H9 (cell line): ENCODE data around the gene APOH. TPM values are rescaled to one million over a fixed set of nuclear protein-coding genes. Genes with fewer than 3 reads are reported as not detected.
A peak's percentile ranks its signal among the peaks of the same experiment; 100 is the strongest.

ENCODE experiments used
- DNase-seq: peaks from one replicate; pipeline ENCODE4 v3.0.0-alpha.2; 2017
- H2AFZ ChIP-seq: one replicate; pipeline ENCODE4 v1.6.1; 2013; ENCODE audit warnings: mild to moderate bottlenecking, low read length, control low read depth, moderate library complexity
- H2AK5ac ChIP-seq: 2 replicates; pipeline ENCODE4 v1.6.1; 2013; ENCODE audit warnings: low read length, control low read depth, mixed read lengths; ENCODE audit not compliant: insufficient read length
- H2BK120ac ChIP-seq: one replicate; pipeline ENCODE4 v1.6.1; 2013; ENCODE audit warnings: low read depth, mild to moderate bottlenecking, low read length, control low read depth, inconsistent platforms; ENCODE audit not compliant: poor library complexity, severe bottlenecking
- H2BK12ac ChIP-seq: 2 replicates; pipeline ENCODE4 v1.6.1; 2013; ENCODE audit warnings: low read length, control low read depth, mixed read lengths, low read depth; ENCODE audit not compliant: insufficient read length
- H2BK15ac ChIP-seq: 2 replicates; pipeline ENCODE4 v1.6.1; 2013; ENCODE audit warnings: low read depth, low read length, control low read depth
- H2BK20ac ChIP-seq: one replicate; pipeline ENCODE4 v1.6.1; 2013; ENCODE audit warnings: low read depth, mild to moderate bottlenecking, low read length, control low read depth, inconsistent platforms; ENCODE audit not compliant: poor library complexity, severe bottlenecking
- H2BK5ac ChIP-seq: 2 replicates; pipeline ENCODE4 v1.6.1; 2013; ENCODE audit warnings: low read length, control low read depth, mixed read lengths; ENCODE audit not compliant: insufficient read length
- H3K14ac ChIP-seq: 2 replicates; pipeline ENCODE4 v1.6.1; 2013; ENCODE audit warnings: low read length, control low read depth; ENCODE audit not compliant: insufficient read depth
- H3K18ac ChIP-seq: 2 replicates; pipeline ENCODE4 v1.6.1; 2013; ENCODE audit warnings: low read depth, mild to moderate bottlenecking, mixed read lengths, low read length, control low read depth; ENCODE audit not compliant: insufficient read length
- H3K23ac ChIP-seq: 2 replicates; pipeline ENCODE4 v1.6.1; 2013; ENCODE audit warnings: low read length, control low read depth, mixed read lengths, low read depth; ENCODE audit not compliant: insufficient read length
- H3K23me2 ChIP-seq: 2 replicates; pipeline ENCODE4 v1.6.1; 2013; ENCODE audit warnings: low read depth, mild to moderate bottlenecking, mixed read lengths, low read length, control low read depth; ENCODE audit not compliant: insufficient read length, poor library complexity, severe bottlenecking
- H3K27ac ChIP-seq: 2 replicates; pipeline ENCODE4 v1.5.1; 2013; ENCODE audit warnings: low read length, control low read depth, mixed read lengths, low read depth; ENCODE audit not compliant: insufficient read length
- H3K27me3 ChIP-seq: 2 replicates; pipeline ENCODE4 v1.6.1; 2013; ENCODE audit warnings: low read length, control low read depth, inconsistent platforms; ENCODE audit not compliant: insufficient read depth
- H3K4ac ChIP-seq: 2 replicates; pipeline ENCODE4 v1.6.1; 2013; ENCODE audit warnings: low read depth, mild to moderate bottlenecking, control low read depth, inconsistent platforms, low read length, moderate library complexity
- H3K4me1 ChIP-seq: 2 replicates; pipeline ENCODE4 v1.6.1; 2013; ENCODE audit warnings: low read length, control low read depth, inconsistent platforms; ENCODE audit not compliant: insufficient read depth
- H3K4me2 ChIP-seq: 2 replicates; pipeline ENCODE4 v1.6.1; 2013; ENCODE audit warnings: low read length, control low read depth, mixed read lengths; ENCODE audit not compliant: insufficient read length, insufficient read depth
- H3K56ac ChIP-seq: 2 replicates; pipeline ENCODE4 v1.6.1; 2013; ENCODE audit warnings: low read depth, mild to moderate bottlenecking, mixed read lengths, low read length, control low read depth; ENCODE audit not compliant: insufficient read length
- H3K79me1 ChIP-seq: 2 replicates; pipeline ENCODE4 v1.6.1; 2013; ENCODE audit warnings: low read depth, mild to moderate bottlenecking, moderate library complexity, low read length, control low read depth, inconsistent platforms; ENCODE audit not compliant: insufficient read depth, poor library complexity, severe bottlenecking
- H3K79me2 ChIP-seq: 2 replicates; pipeline ENCODE4 v1.6.1; 2013; ENCODE audit warnings: low read length, control low read depth, inconsistent platforms; ENCODE audit not compliant: insufficient read depth
- H3K9ac ChIP-seq: 2 replicates; pipeline ENCODE4 v1.6.1; 2013; ENCODE audit warnings: low read length, control low read depth, mixed read lengths; ENCODE audit not compliant: insufficient read length; ENCODE audit errors: extremely low read depth
- H3K9me3 ChIP-seq: one replicate; pipeline ENCODE4 v1.6.1; 2013; ENCODE audit warnings: low read depth, low read length, inconsistent platforms; ENCODE audit not compliant: control insufficient read depth
- H3T11ph ChIP-seq: one replicate; pipeline ENCODE4 v1.6.1; 2013; ENCODE audit warnings: mild to moderate bottlenecking, low read length, control low read depth, inconsistent platforms
- H4K20me1 ChIP-seq: one replicate; pipeline ENCODE4 v1.6.1; 2013; ENCODE audit not compliant: control insufficient read depth, insufficient read length, insufficient read depth
- H4K5ac ChIP-seq: 2 replicates; pipeline ENCODE4 v1.6.1; 2013; ENCODE audit warnings: low read depth, mild to moderate bottlenecking, mixed read lengths, low read length, control low read depth; ENCODE audit not compliant: insufficient read length
- H4K8ac ChIP-seq: replicated peaks from 2 replicates; pipeline ENCODE4 v1.6.1; 2013; ENCODE audit warnings: low read length, control low read depth, mixed read lengths, low read depth; ENCODE audit not compliant: insufficient read length
- H4K91ac ChIP-seq: 2 replicates; pipeline ENCODE4 v1.6.1; 2013; ENCODE audit warnings: low read depth, mild to moderate bottlenecking, moderate library complexity, mixed read lengths, low read length, control low read depth; ENCODE audit not compliant: insufficient read length
- H3K27ac Mint-ChIP-seq, 3 experiments: 2 replicates in 2 of 3; 3 replicates in 1 of 3; pipeline ENCODE4 v1.8.0; 2020 to 2021; ENCODE audit warnings: mixed read lengths in 3 of 3, mild to moderate bottlenecking in 1 of 3, moderate library complexity in 1 of 3
- H3K27me3 Mint-ChIP-seq: 2 replicates; pipeline ENCODE4 v1.8.0; 2021; ENCODE audit warnings: low read depth, mild to moderate bottlenecking, moderate library complexity, mixed read lengths
- H3K36me3 Mint-ChIP-seq, 3 experiments: 2 replicates in 2 of 3; 3 replicates in 1 of 3; pipeline ENCODE4 v1.8.0; 2020 to 2021; ENCODE audit warnings: low read depth in 3 of 3, mixed read lengths in 3 of 3; ENCODE audit not compliant: insufficient read depth in 1 of 3
- H3K4me1 Mint-ChIP-seq, 2 experiments: 2 replicates each; pipeline ENCODE4 v1.8.0; 2020; ENCODE audit warnings: mixed read lengths in 2 of 2
- H3K4me3 Mint-ChIP-seq, 2 experiments: 2 replicates in 1 of 2; 3 replicates in 1 of 2; pipeline ENCODE4 v1.8.0; 2020 to 2021; ENCODE audit warnings: mild to moderate bottlenecking in 2 of 2, mixed read lengths in 2 of 2, moderate library complexity in 1 of 2
- H3K9me3 Mint-ChIP-seq, 2 experiments: 2 replicates in 1 of 2; 3 replicates in 1 of 2; pipeline ENCODE4 v1.8.0; 2020; ENCODE audit warnings: mild to moderate bottlenecking in 2 of 2, mixed read lengths in 2 of 2, moderate library complexity in 1 of 2
- WGBS: extraction: QIAGEN DNeasy Blood & Tissue Kit; methylation state at CpG from one replicate; pipeline ENCODE4 v1.1.7; 2013; ENCODE audit warnings: missing lambda C conversion rate, low lambda C conversion rate, mixed read lengths; ENCODE audit not compliant: insufficient read length; ENCODE audit errors: extremely low coverage; 5-methylcytosine and 5-hydroxymethylcytosine counted together
- total RNA-seq: library from RNA; stranded (reverse); gene quantifications from 2 replicates; pipeline ENCODE4 v1.2.1, GENCODE V29; 2021
- TF ChIP-seq, protein P1 (sequence below): fragments of 200-600 bp; sonication (generic); conservative IDR thresholded peaks from 3 replicates; pipeline ENCODE4 v1.8.0; 2021; ENCODE audit warnings: antibody characterized with exemption, mild to moderate bottlenecking

The APOH gene
- total RNA-seq, 1 experiment from 2014 or later = not detected

GRCh38 chr17:66203274-66204015 is 25.8 kb downstream of the APOH start:
- H4K8ac ChIP-seq = no peak overlapping the region
- H3K4me2 ChIP-seq = no peak overlapping the region
- H3K18ac ChIP-seq = no peak overlapping the region
- no peak overlapping the region for H4K91ac ChIP-seq
- peaks cover 0 to 7% of the 10 kb centered on the region in 2 experiments; a peak in 3 of 5 replicates for H3K9me3 Mint-ChIP-seq
- H3K27ac Mint-ChIP-seq = peak overlapping the region in 1 of 3 experiments; percentile 63; a peak in 1 of 7 replicates
- H3K4me1 Mint-ChIP-seq = peaks cover 2 to 4% of the 10 kb centered on the region in 2 experiments; a peak in 3 of 4 replicates
- H3K9me3 ChIP-seq = peaks cover 4% of the 10 kb centered on the region
- H3T11ph ChIP-seq = no peak overlapping the region
- no peak overlapping the region for H2BK20ac ChIP-seq
- H3K36me3 Mint-ChIP-seq = peaks cover 4 to 5% (median 4%) of the 10 kb centered on the region in 3 experiments; a peak in 4 of 7 replicates
- peaks cover 3% of the 10 kb centered on the region for H3K27me3 Mint-ChIP-seq
- no peaks in the 10 kb centered on the region for H3K27me3 ChIP-seq
- no peaks in the 10 kb centered on the region for H3K79me1 ChIP-seq
- no peaks in the 10 kb centered on the region for H3K4me1 ChIP-seq
- H2BK5ac ChIP-seq = no peak overlapping the region
- H3K14ac ChIP-seq = no peak overlapping the region
- no peak overlapping the region for H3K23ac ChIP-seq
- no peak overlapping the region for H2BK120ac ChIP-seq
- H2AK5ac ChIP-seq = no peak overlapping the region
- TF ChIP-seq, protein P1, sequence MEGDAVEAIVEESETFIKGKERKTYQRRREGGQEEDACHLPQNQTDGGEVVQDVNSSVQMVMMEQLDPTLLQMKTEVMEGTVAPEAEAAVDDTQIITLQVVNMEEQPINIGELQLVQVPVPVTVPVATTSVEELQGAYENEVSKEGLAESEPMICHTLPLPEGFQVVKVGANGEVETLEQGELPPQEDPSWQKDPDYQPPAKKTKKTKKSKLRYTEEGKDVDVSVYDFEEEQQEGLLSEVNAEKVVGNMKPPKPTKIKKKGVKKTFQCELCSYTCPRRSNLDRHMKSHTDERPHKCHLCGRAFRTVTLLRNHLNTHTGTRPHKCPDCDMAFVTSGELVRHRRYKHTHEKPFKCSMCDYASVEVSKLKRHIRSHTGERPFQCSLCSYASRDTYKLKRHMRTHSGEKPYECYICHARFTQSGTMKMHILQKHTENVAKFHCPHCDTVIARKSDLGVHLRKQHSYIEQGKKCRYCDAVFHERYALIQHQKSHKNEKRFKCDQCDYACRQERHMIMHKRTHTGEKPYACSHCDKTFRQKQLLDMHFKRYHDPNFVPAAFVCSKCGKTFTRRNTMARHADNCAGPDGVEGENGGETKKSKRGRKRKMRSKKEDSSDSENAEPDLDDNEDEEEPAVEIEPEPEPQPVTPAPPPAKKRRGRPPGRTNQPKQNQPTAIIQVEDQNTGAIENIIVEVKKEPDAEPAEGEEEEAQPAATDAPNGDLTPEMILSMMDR = no peak
- H3K9ac ChIP-seq = no peak overlapping the region
- no CpG with 5 or more reads among the region's 8 CpGs for WGBS
- no peaks in the 10 kb centered on the region for H3K23me2 ChIP-seq
- H2BK15ac ChIP-seq = no peak overlapping the region
- no peak overlapping the region for H3K4ac ChIP-seq
- H3K4me3 Mint-ChIP-seq = no peak overlapping the region; a peak in 1 of 5 replicates
- no peak for DNase-seq
- no peak overlapping the region for H3K27ac ChIP-seq
- H3K79me2 ChIP-seq = no peaks in the 10 kb centered on the region; the same call in 1 of the 2 replicates
- H4K5ac ChIP-seq = no peak overlapping the region
- no peak overlapping the region for H3K56ac ChIP-seq
- no peak overlapping the region for H2BK12ac ChIP-seq
- no peak overlapping the region for H2AFZ ChIP-seq
- no peaks in the 10 kb centered on the region for H4K20me1 ChIP-seq
